H1 (cell line): ENCODE results near the gene ANKRD11. TPM values are rescaled to one million over a fixed set of nuclear protein-coding genes. Genes with fewer than 3 reads are reported as not detected.

ENCODE experiments used
- CTCF ChIA-PET: fragments of 300-600 bp; sonication (Branson Sonifier 250); formaldehyde crosslinking; loops from one replicate; lab custom pipeline; 2021; ENCODE audit not compliant: partially characterized antibody; lab: Charles Lee
- POLR2A ChIA-PET: fragments of 300-600 bp; sonication (Branson Sonifier 250); formaldehyde crosslinking; loops from one replicate; lab custom pipeline; 2021; ENCODE audit warnings: inconsistent platforms; ENCODE audit not compliant: partially characterized antibody; lab: Charles Lee
- DNase-seq, 2 experiments: peaks; one replicate each; pipeline versions ENCODE4 v3.0.0 to v3.0.0-alpha.2; 2010 to 2022; ENCODE audit warnings: low spot score in 2 of 2, low read depth in 1 of 2, mixed read lengths in 1 of 2
- FAIRE-seq: peaks from 2 replicates; lab custom pipeline; 2011; peaks lifted over from hg19 to GRCh38; lab: Jason Lieb, UNC
- H2AFZ ChIP-seq: 2 replicates; pipeline ENCODE4 v1.8.1; 2012; ENCODE audit warnings: low read length, inconsistent platforms
- H2AK5ac ChIP-seq: 2 replicates; pipeline ENCODE4 v1.6.1; 2013; ENCODE audit warnings: low read depth, low read length
- H2BK120ac ChIP-seq: replicated peaks from 2 replicates; pipeline ENCODE3; 2013; ENCODE audit warnings: low read depth, low read length, inconsistent platforms
- H2BK12ac ChIP-seq: 2 replicates; pipeline ENCODE4 v1.6.1; 2013; ENCODE audit warnings: low read depth, low read length
- H2BK15ac ChIP-seq: 2 replicates; pipeline ENCODE4 v1.6.1; 2013; ENCODE audit warnings: low read length
- H2BK20ac ChIP-seq: 2 replicates; pipeline ENCODE4 v1.6.1; 2013; ENCODE audit warnings: low read length
- H2BK5ac ChIP-seq: 2 replicates; pipeline ENCODE4 v1.6.1; 2013; ENCODE audit warnings: low read depth, low read length
- H3K14ac ChIP-seq: 2 replicates; pipeline ENCODE4 v1.6.1; 2013; ENCODE audit warnings: inconsistent platforms; ENCODE audit not compliant: insufficient read length
- H3K18ac ChIP-seq: 2 replicates; pipeline ENCODE4 v1.6.1; 2013; ENCODE audit warnings: low read length; ENCODE audit errors: extremely low read depth
- H3K23ac ChIP-seq: 2 replicates; pipeline ENCODE4 v1.6.1; 2013; ENCODE audit warnings: inconsistent platforms; ENCODE audit not compliant: insufficient read length
- H3K23me2 ChIP-seq: 2 replicates; pipeline ENCODE4 v1.6.1; 2013; ENCODE audit warnings: low read depth, low read length
- H3K27ac ChIP-seq: 2 replicates; pipeline ENCODE4 v1.6.1; 2011; ENCODE audit warnings: low read depth, low read length, inconsistent platforms
- H3K27me3 ChIP-seq, 4 experiments: replicated peaks in 1 of 4; 1 replicate in 1 of 4; 2 replicates in 3 of 4; pipeline versions ENCODE4 v1.6.1 to v1.8.1; 2011 to 2013; ENCODE audit warnings: low read length in 3 of 4, mild to moderate bottlenecking in 3 of 4, inconsistent platforms in 2 of 4, mixed read lengths in 2 of 4, moderate library complexity in 1 of 4; ENCODE audit not compliant: control insufficient read depth in 3 of 4, insufficient read depth in 3 of 4; ENCODE audit errors: extremely low read depth in 1 of 4
- H3K36me3 ChIP-seq, 4 experiments: 2 replicates each; pipeline versions ENCODE4 v1.6.1 to v1.8.1; 2011 to 2013; ENCODE audit warnings: mild to moderate bottlenecking in 4 of 4, low read length in 3 of 4, moderate library complexity in 2 of 4, control low read depth in 1 of 4, inconsistent platforms in 1 of 4; ENCODE audit not compliant: insufficient read depth in 4 of 4, control insufficient read depth in 2 of 4
- H3K4ac ChIP-seq: replicated peaks from 2 replicates; pipeline ENCODE3; 2013; ENCODE audit warnings: low read length, low read depth, mixed read lengths, inconsistent platforms; ENCODE audit not compliant: insufficient read length
- H3K4me1 ChIP-seq, 4 experiments: replicated peaks in 1 of 4; 1 replicate in 1 of 4; 2 replicates in 3 of 4; pipeline versions ENCODE4 v1.6.1 to v1.8.1; 2011 to 2013; ENCODE audit warnings: low read length in 3 of 4, inconsistent platforms in 2 of 4, mixed read lengths in 1 of 4; ENCODE audit not compliant: insufficient read depth in 4 of 4, control insufficient read depth in 3 of 4
- H3K4me2 ChIP-seq, 2 experiments: 2 replicates each; pipeline versions ENCODE4 v1.6.1 to v1.8.1; 2011 to 2013; ENCODE audit warnings: low read depth in 2 of 2, low read length in 2 of 2, control low read depth in 1 of 2, inconsistent platforms in 1 of 2, mild to moderate bottlenecking in 1 of 2; ENCODE audit not compliant: insufficient read depth in 1 of 2
- H3K4me3 ChIP-seq, 4 experiments: fragments of 200-600, 300-600 bp in 1 of 4; sonication (generic), shearing (Covaris generic), sonication (Bioruptor Twin) in 1 of 4; 2 replicates each; pipeline versions ENCODE4 v1.5.1 to v1.8.1; 2011 to 2016; ENCODE audit warnings: low read length in 4 of 4, low read depth in 3 of 4, control low read depth in 2 of 4, inconsistent platforms in 2 of 4, mild to moderate bottlenecking in 2 of 4, mixed read lengths in 1 of 4, moderate library complexity in 1 of 4; ENCODE audit not compliant: insufficient read depth in 2 of 4; ENCODE audit errors: extremely low read depth in 1 of 4
- H3K56ac ChIP-seq: replicated peaks from 2 replicates; pipeline ENCODE3; 2013; ENCODE audit warnings: low read depth, mild to moderate bottlenecking, mixed read lengths, low read length, inconsistent platforms; ENCODE audit not compliant: insufficient read length
- H3K79me1 ChIP-seq: 2 replicates; pipeline ENCODE4 v1.6.1; 2013; ENCODE audit warnings: low read depth, low read length, control low read depth
- H3K79me2 ChIP-seq, 2 experiments: 2 replicates each; pipeline versions ENCODE4 v1.6.1 to v1.8.1; 2012 to 2013; ENCODE audit warnings: low read length in 2 of 2, mild to moderate bottlenecking in 2 of 2, inconsistent platforms in 1 of 2; ENCODE audit not compliant: insufficient read depth in 2 of 2, control insufficient read depth in 1 of 2
- H3K9ac ChIP-seq, 4 experiments: replicated peaks in 1 of 4; 1 replicate in 1 of 4; 2 replicates in 3 of 4; pipeline versions ENCODE4 v1.6.1 to v1.8.1; 2011 to 2013; ENCODE audit warnings: low read depth in 3 of 4, low read length in 3 of 4, control low read depth in 2 of 4, mild to moderate bottlenecking in 2 of 4, moderate library complexity in 2 of 4, inconsistent platforms in 1 of 4; ENCODE audit errors: extremely low read depth in 1 of 4
- H3K9me3 ChIP-seq, 2 experiments: 2 replicates each; pipeline versions ENCODE4 v1.6.1 to v1.8.1; 2012 to 2013; ENCODE audit warnings: mild to moderate bottlenecking in 2 of 2, moderate library complexity in 2 of 2, control low read depth in 1 of 2, inconsistent platforms in 1 of 2, low read depth in 1 of 2, low read length in 1 of 2, mixed read lengths in 1 of 2; ENCODE audit not compliant: insufficient read depth in 2 of 2
- H4K20me1 ChIP-seq, 2 experiments: replicated peaks in 1 of 2; 2 replicates each; pipeline versions ENCODE3 to v1.8.1; 2011 to 2013; ENCODE audit warnings: inconsistent platforms in 2 of 2, low read length in 2 of 2, mild to moderate bottlenecking in 1 of 2; ENCODE audit not compliant: insufficient read depth in 2 of 2, control insufficient read depth in 1 of 2
- H4K5ac ChIP-seq: 2 replicates; pipeline ENCODE4 v1.6.1; 2013; ENCODE audit warnings: low read length, low read depth, mixed read lengths, inconsistent platforms; ENCODE audit not compliant: insufficient read length
- H4K8ac ChIP-seq: 2 replicates; pipeline ENCODE4 v1.8.0; 2013; ENCODE audit warnings: mild to moderate bottlenecking, moderate library complexity, low read length, inconsistent platforms; ENCODE audit not compliant: insufficient read depth; ENCODE audit errors: extremely low read depth
- H4K91ac ChIP-seq: replicated peaks from 2 replicates; pipeline ENCODE3; 2013; ENCODE audit warnings: low read length, mixed read lengths, inconsistent platforms; ENCODE audit not compliant: insufficient read length
- EP300 ChIP-seq, 2 experiments: IDR thresholded peaks; 1 replicate in 1 of 2; 2 replicates in 1 of 2; pipeline ENCODE4 v1.6.1; 2011 to 2012; ENCODE audit warnings: low read depth in 2 of 2, low read length in 2 of 2, mild to moderate bottlenecking in 2 of 2, borderline replicate concordance in 1 of 2, inconsistent platforms in 1 of 2, moderate library complexity in 1 of 2
- WGBS, 2 experiments: shearing (Covaris generic) in 1 of 2; methylation state at CpG; one replicate each; pipeline versions ENCODE4 v1.1.6 to v1.1.7; 2013 to 2015; ENCODE audit warnings: low lambda C conversion rate in 2 of 2, mixed read lengths in 2 of 2, inconsistent platforms in 1 of 2, low coverage in 1 of 2, missing lambda C conversion rate in 1 of 2; ENCODE audit not compliant: insufficient replicate concordance in 2 of 2, insufficient coverage in 1 of 2, insufficient read length in 1 of 2; ENCODE audit errors: extremely low coverage in 1 of 2, missing lambda C conversion rate in 1 of 2; 5-methylcytosine and 5-hydroxymethylcytosine counted together
- polyA plus RNA-seq, 7 experiments: library from polyadenylated mRNA; depleted of rRNA in 3 of 7; stranded (reverse) in 5 of 7; unstranded in 2 of 7; fragments of >200 nt in 5 of 7; fragments of 200-250 nt in 2 of 7; gene quantifications; 1 replicate in 5 of 7; 2 replicates in 1 of 7; 4 replicates in 1 of 7; pipeline versions ENCODE4 v1.2.1 to v1.2.3, GENCODE V29; 2011 to 2013; ENCODE audit warnings: missing spikeins in 2 of 7, mixed read lengths in 2 of 7
- total RNA-seq: library from RNA; stranded (reverse); fragmentation: NEBNext Ultra II Directional; extraction: Animal tissue kit (Norgen Biotek cat#: 25700); gene quantifications from 2 replicates; pipeline ENCODE4 v1.2.1, GENCODE V29; 2021

ANKRD11 gene
- total and polyA plus RNA-seq, 2 of the 8 experiments (the other 6 are each of a cell fraction or from before 2014, with no cell fraction given) = 46.5 to 142 TPM

GRCh38 chr16:89380681-89381080, 109.7 kb downstream of the ANKRD11 start:
- no peaks in the 10 kb centered on the region for H3K9me3 ChIP-seq
- WGBS, 2 experiments = 90% methylated on average over 15 of the region's 15 CpGs; no CpG with 5 or more reads in 1 of the 2 experiments
- peaks cover 59% of the 10 kb centered on the region in 2 experiments for H4K20me1 ChIP-seq
- no peak overlapping the region for H3K4me3 ChIP-seq
- no peak overlapping the region for H4K8ac ChIP-seq
- no peaks in the 10 kb centered on the region for H3K23me2 ChIP-seq
- 0 out of 2 replicates have a peak overlapping the region, but pooled peaks have one; percentile 6 for H2BK20ac ChIP-seq
- H2BK5ac ChIP-seq = peak overlapping the region; percentile 75; the same call in 1 of the 2 replicates
- no peak overlapping the region for H2AFZ ChIP-seq
- H2BK12ac ChIP-seq = no peak overlapping the region
- no peak overlapping the region for H4K91ac ChIP-seq
- no peak for FAIRE-seq
- no peaks in the 10 kb centered on the region for H3K27me3 ChIP-seq
- no peak overlapping the region for H3K27ac ChIP-seq
- no peak overlapping the region for H3K18ac ChIP-seq
- peak overlapping the region in 1 of 4 experiments; percentile 4; a peak in 1 of 7 replicates for H3K9ac ChIP-seq
- H3K36me3 ChIP-seq = no peaks in the 10 kb centered on the region; a peak in 1 of 8 replicates
- no peak overlapping the region for H2BK120ac ChIP-seq
- peaks cover 30% of the 10 kb centered on the region for H3K79me1 ChIP-seq
- ChIA-PET POLR2A (interaction anchor here (1.3 to 2.1 kb wide), 3 partner anchors 15 to 111 kb away, joined by 3 to 7 read pairs (median 4); no protein-coding TSS in a partner anchor), CTCF (interaction anchor here (0.8 to 3.0 kb wide), 5 partner anchors 9 to 92 kb away, joined by 3 to 10 read pairs (median 4); no protein-coding TSS in a partner anchor)
- H3K14ac ChIP-seq = no peak overlapping the region
- H3K4me2 ChIP-seq = no peak overlapping the region
- no peak overlapping the region for H4K5ac ChIP-seq
- peaks cover 2 to 22% (median 13%) of the 10 kb centered on the region in 4 experiments for H3K4me1 ChIP-seq
- no peak overlapping the region for H2BK15ac ChIP-seq
- peaks cover 24 to 100% of the 10 kb centered on the region in 2 experiments for H3K79me2 ChIP-seq
- H3K4ac ChIP-seq = no peak overlapping the region
- H3K23ac ChIP-seq = no peak overlapping the region
- TF ChIP-seq EP300 (IDR thresholded peaks at IDR 0.05; ENCODE audit: borderline replicate concordance in 1 of 2, low read depth in 2 of 2, low read length in 2 of 2) = no peak
- TF ChIP-seq, all 59 proteins: peak for 0
- DNase-seq = no peak
- no peak overlapping the region for H3K56ac ChIP-seq
- H2AK5ac ChIP-seq = no peak overlapping the region
